KMS-11 (cell line): ENCODE measurements around the gene MAN2A1.

Experiments
- H2AFZ ChIP-seq: fragments of 200-600 bp; sonication (generic); 2 replicates; pipeline ENCODE4 v1.6.1; 2016; ENCODE audit warnings: antibody characterized with exemption, mixed run types, low read depth
- H3K27ac ChIP-seq: fragments of 200-600 bp; sonication (generic); 2 replicates; pipeline ENCODE4 v1.6.1; 2016; ENCODE audit warnings: mild to moderate bottlenecking, mixed run types
- H3K27me3 ChIP-seq: fragments of 200-600 bp; sonication (generic); 2 replicates; pipeline ENCODE4 v1.6.1; 2017; ENCODE audit warnings: mild to moderate bottlenecking, low read depth, mixed run types, moderate library complexity; ENCODE audit not compliant: insufficient read depth
- H3K36me3 ChIP-seq: fragments of 200-600 bp; sonication (generic); 2 replicates; pipeline ENCODE4 v1.6.1; 2017; ENCODE audit warnings: mild to moderate bottlenecking, mixed run types; ENCODE audit not compliant: insufficient read depth
- H3K4me1 ChIP-seq: fragments of 200-600 bp; sonication (generic); 2 replicates; pipeline ENCODE4 v1.6.1; 2016; ENCODE audit warnings: mild to moderate bottlenecking, low read depth, mixed run types; ENCODE audit not compliant: poor library complexity, severe bottlenecking
- H3K4me2 ChIP-seq: fragments of 200-600 bp; sonication (generic); 2 replicates; pipeline ENCODE4 v1.7.0; 2016; ENCODE audit warnings: mild to moderate bottlenecking, mixed run types
- H3K4me3 ChIP-seq: fragments of 200-600 bp; sonication (generic); IDR thresholded peaks from 2 replicates; pipeline ENCODE4 v1.6.1; 2017; ENCODE audit warnings: low read depth, low read length, mixed read lengths; ENCODE audit not compliant: insufficient read depth
- H3K79me2 ChIP-seq: fragments of 200-600 bp; sonication (generic); 2 replicates; pipeline ENCODE4 v1.6.1; 2016; ENCODE audit warnings: low read depth, mixed run types; ENCODE audit not compliant: insufficient read depth
- H3K9ac ChIP-seq: fragments of 200-600 bp; sonication (generic); 2 replicates; pipeline ENCODE4 v1.6.1; 2016; ENCODE audit warnings: mild to moderate bottlenecking, mixed run types
- H4K20me1 ChIP-seq: fragments of 200-600 bp; sonication (generic); 2 replicates; pipeline ENCODE4 v1.6.1; 2016; ENCODE audit warnings: mild to moderate bottlenecking, mixed run types; ENCODE audit not compliant: insufficient read depth
- CTCF ChIP-seq: fragments of 200-600 bp; sonication (generic); conservative IDR thresholded peaks from 2 replicates; pipeline ENCODE4 v1.6.1; 2017; ENCODE audit warnings: low read depth, mild to moderate bottlenecking, antibody characterized with exemption, low read length, moderate library complexity, mixed read lengths

The MAN2A1 gene

DNA sequence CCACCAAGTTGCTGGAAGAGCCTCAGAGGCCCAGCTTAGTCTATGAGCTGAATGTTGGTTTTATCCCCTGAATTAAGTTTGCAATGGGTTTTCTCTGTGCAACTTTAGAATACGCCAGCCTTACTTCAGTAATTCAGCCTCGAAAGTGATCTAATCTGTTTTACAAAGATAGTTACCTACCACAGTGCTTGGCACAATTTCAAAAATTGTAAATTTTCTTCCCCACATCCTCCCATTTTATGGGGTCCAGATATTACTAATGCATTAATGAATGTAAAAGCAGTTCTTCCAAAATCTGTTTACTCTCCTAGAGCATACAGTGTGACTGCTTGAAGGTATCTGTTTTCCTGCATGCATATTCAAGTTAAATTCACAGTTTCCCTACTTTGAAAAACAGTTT, 172.6 kb downstream of the MAN2A1 start:
- Histone ChIP-seq H3K27me3 (no peaks in the 10 kb centered on the region), H3K36me3 (no peaks in the 10 kb centered on the region), H3K4me3 (no peak overlapping the region), H3K79me2 (no peaks in the 10 kb centered on the region), H3K4me2 (no peak overlapping the region; the same call in 1 of the 2 replicates), H3K9ac (no peak overlapping the region), H4K20me1 (no peaks in the 10 kb centered on the region), H3K4me1 (peaks cover 73% of the 10 kb centered on the region), H3K27ac (no peak overlapping the region), H2AFZ (no peak overlapping the region)
- no peak for TF ChIP-seq CTCF

DNA sequence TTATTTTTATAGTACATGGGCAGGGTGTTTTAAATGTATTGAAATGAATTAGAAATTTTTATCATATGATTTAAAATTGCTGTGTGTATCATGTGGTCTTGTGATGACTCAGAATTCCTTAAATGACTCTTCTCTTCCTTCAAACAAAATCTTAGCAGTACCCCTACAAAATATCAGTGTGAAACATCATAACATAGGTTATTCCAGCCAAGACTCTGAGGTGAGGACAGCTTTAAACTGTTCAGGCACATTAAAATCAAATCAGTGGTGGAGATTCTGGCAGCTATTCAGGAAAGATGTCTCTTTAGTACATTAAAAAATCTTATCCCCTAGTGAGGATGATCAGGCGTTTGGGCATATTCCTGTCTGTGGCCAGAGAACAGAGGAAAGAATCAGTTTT, 174.0 kb downstream of the MAN2A1 start:
- no peak for TF ChIP-seq CTCF
- H3K36me3 ChIP-seq = no peaks in the 10 kb centered on the region

GRCh38 chr5:109865637-109866036, 175.9 kb downstream of the MAN2A1 start:
- no peak for TF ChIP-seq CTCF
- Histone ChIP-seq H3K27me3 (no peaks in the 10 kb centered on the region), H3K4me3 (no peak overlapping the region), H3K36me3 (no peaks in the 10 kb centered on the region), H2AFZ (no peak overlapping the region), H3K4me2 (no peak overlapping the region), H4K20me1 (no peaks in the 10 kb centered on the region), H3K27ac (no peak overlapping the region), H3K9ac (no peak overlapping the region), H3K79me2 (no peaks in the 10 kb centered on the region), H3K4me1 (peaks cover 48% of the 10 kb centered on the region)

More for the DNA sequence above, 174.0 kb downstream of the MAN2A1 start:
- Histone ChIP-seq H3K4me1 (peaks cover 58% of the 10 kb centered on the region), H3K9ac (no peak overlapping the region), H4K20me1 (no peaks in the 10 kb centered on the region), H3K4me3 (no peak overlapping the region), H3K27me3 (no peaks in the 10 kb centered on the region), H2AFZ (no peak overlapping the region), H3K79me2 (no peaks in the 10 kb centered on the region), H3K27ac (no peak overlapping the region), H3K4me2 (0 out of 2 replicates have a peak overlapping the region, but pooled peaks have one; percentile 1)

GRCh38 chr5:109866051-109866450, 176.3 kb downstream of the MAN2A1 start:
- Histone ChIP-seq H3K36me3 (no peaks in the 10 kb centered on the region), H2AFZ (no peak overlapping the region), H3K9ac (no peak overlapping the region), H4K20me1 (no peaks in the 10 kb centered on the region), H3K79me2 (no peaks in the 10 kb centered on the region), H3K4me2 (no peak overlapping the region), H3K4me1 (peaks cover 43% of the 10 kb centered on the region), H3K27ac (no peak overlapping the region), H3K4me3 (no peak overlapping the region), H3K27me3 (no peaks in the 10 kb centered on the region)
- TF ChIP-seq CTCF = no peak
